ENCODE data around the gene ATG2B. TPM values are rescaled to one million over a fixed set of nuclear protein-coding genes. Genes with fewer than 3 reads are reported as not detected.

The ATG2B gene
- total and polyA plus RNA-seq, 2 of the 4 experiments (the other 2 are of a cell fraction): 6.9 to 22.0 TPM

DNA sequence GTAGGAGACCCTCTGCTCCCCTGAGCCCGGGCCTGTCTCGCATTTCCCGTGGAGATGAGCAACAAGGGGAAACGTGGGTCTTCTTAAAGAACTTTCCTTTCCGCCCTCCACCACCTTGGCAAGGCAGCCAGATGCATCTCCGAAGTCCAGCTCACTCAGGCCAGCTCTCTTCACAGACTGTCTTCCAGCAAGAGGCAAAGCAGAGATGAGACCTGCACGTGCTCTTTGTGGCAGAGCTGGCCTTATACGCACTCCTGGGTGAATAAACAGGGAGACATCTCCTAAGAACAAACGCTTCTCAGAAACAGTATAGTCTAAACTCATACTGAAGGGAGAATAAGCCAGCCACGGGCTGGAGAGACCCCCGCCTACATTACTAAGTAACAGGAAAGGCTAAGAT is 108.5 kb downstream of the ATG2B start:
- ChIA-PET CTCF (interaction anchor here (0.6 kb wide), 2 partner anchors 25 to 187 kb away, joined by 3 read pairs; no protein-coding TSS in a partner anchor), POLR2A (ENCODE audit: unreplicated experiment) (no interaction called here)
- peaks cover 34% of the 10 kb centered on the region for H3K4me1 ChIP-seq (ENCODE audit: control insufficient read depth, insufficient read depth, low read length)
- H2BK20ac ChIP-seq (ENCODE audit: low read depth, low read length): peak overlapping the region; percentile 100
- peak overlapping the region; percentile 97; the same call in 1 of the 2 replicates for H3K56ac ChIP-seq (ENCODE audit: extremely low read depth, insufficient read depth, low read length)
- no peak overlapping the region for H3K4me3 ChIP-seq (ENCODE audit: insufficient read depth, low read depth, low read length)
- H4K20me1 ChIP-seq (ENCODE audit: insufficient read depth, low read length): peaks cover 3% of the 10 kb centered on the region; the same call in 1 of the 2 replicates
- peaks cover 28% of the 10 kb centered on the region for H3K9me1 ChIP-seq (ENCODE audit: insufficient read depth, low read length)
- H3K27me3 ChIP-seq (ENCODE audit: control insufficient read depth, insufficient read depth, low read length): no peaks in the 10 kb centered on the region
- H3K18ac ChIP-seq (ENCODE audit: low read depth, low read length): peak overlapping the region; percentile 88
- ATAC-seq (ENCODE audit: low read depth) (no peak), DNase-seq (no peak)
- H2BK5ac ChIP-seq (ENCODE audit: low read depth, low read length, poor library complexity, severe bottlenecking): peak overlapping the region; percentile 97
- dilution Hi-C loops (cut with HindIII; ENCODE audit: low sequenced_read_pairs, unreplicated experiment): no loop called here
- peak overlapping the region; percentile 88 for H3K23ac ChIP-seq (ENCODE audit: low read depth, low read length)
- H4K5ac ChIP-seq (ENCODE audit: low read depth, low read length): peak overlapping the region; percentile 84
- H3K9ac ChIP-seq (ENCODE audit: low read depth, low read length): no peak overlapping the region
- H3K4me2 ChIP-seq (ENCODE audit: low read depth, low read length): no peak overlapping the region
- peak overlapping the region; percentile 84 to 95 for H4K8ac ChIP-seq (ENCODE audit: low read depth in 2 of 2, low read length in 2 of 2)
- H3K79me1 ChIP-seq (ENCODE audit: low read depth in 1 of 2, low read length in 2 of 2): peaks cover 8 to 47% of the 10 kb centered on the region in 2 experiments; a peak in 3 of 4 replicates
- H2BK15ac ChIP-seq (ENCODE audit: low read depth, low read length): peak overlapping the region; percentile 94; the same call in 2 of the 3 replicates
- no CpG with 5 or more reads among the region's 11 CpGs for WGBS, 2 experiments (ENCODE audit: extremely low coverage in 2 of 2, insufficient read length in 1 of 2)
- peak overlapping the region; percentile 15 for H2AFZ ChIP-seq (replicated peaks; ENCODE audit: low read length, poor library complexity)
- H3K14ac ChIP-seq (replicated peaks; ENCODE audit: low read depth, low read length): peak overlapping the region; percentile 98
- H3K27ac ChIP-seq (ENCODE audit: insufficient read depth, low read length): peak overlapping the region; percentile 80
- H2AK5ac ChIP-seq (ENCODE audit: low read depth, low read length): peak overlapping the region; percentile 99
- peaks cover 2% of the 10 kb centered on the region for H3K9me3 ChIP-seq (ENCODE audit: control insufficient read depth, insufficient read depth, low read length)
- peaks cover 10% of the 10 kb centered on the region for H3K36me3 ChIP-seq (ENCODE audit: control insufficient read depth, insufficient read depth, low read length)
- TF ChIP-seq RCOR1 (IDR thresholded peaks at IDR 0.05; ENCODE audit: insufficient replicate concordance, low read length) (no peak), SMC3 (IDR thresholded peaks at IDR 0.05; ENCODE audit: low read depth, low read length) (no peak), MAFK (IDR thresholded peaks at IDR 0.05; ENCODE audit: low read depth, low read length) (no peak), USF2 (IDR thresholded peaks at IDR 0.05; ENCODE audit: low read depth, low read length) (no peak), MXI1 (IDR thresholded peaks at IDR 0.05; ENCODE audit: borderline replicate concordance, low read depth, low read length) (no peak), BHLHE40 (IDR thresholded peaks at IDR 0.05; ENCODE audit: low read depth, low read length) (no peak), MAZ (IDR thresholded peaks at IDR 0.05; ENCODE audit: borderline replicate concordance, low read depth, low read length) (no peak), CHD1 (IDR thresholded peaks at IDR 0.05; ENCODE audit: low read depth, low read length) (no peak)
- H2BK120ac ChIP-seq (ENCODE audit: low read depth, low read length): peak overlapping the region; percentile 100
- peak overlapping the region; percentile 99 for H3K4ac ChIP-seq (ENCODE audit: low read depth, low read length)
- intact Hi-C loops (cut with micrococcal nuclease): loop anchor here (5.0 kb wide), 1 partner anchor 152 kb away; no protein-coding TSS in a partner anchor
- peak overlapping the region; percentile 61 for H2AK9ac ChIP-seq (replicated peaks; ENCODE audit: low read depth, low read length, poor library complexity)
- H4K91ac ChIP-seq (ENCODE audit: insufficient read depth, low read depth, low read length): peak overlapping the region; percentile 100
- in situ Hi-C loops (cut with MboI; ENCODE audit: low sequenced_read_pairs): loop anchor here (25.0 kb wide), 1 partner anchor 717 kb away; the partner anchor contains the start of gene GLRX5
- BruUV-seq (replicated peaks): no TSS peak

Measured in IMR-90 (cell line).